CD4-positive, alpha-beta T cell (primary cell): ENCODE results near the gene ELOVL1. TPM values are rescaled to one million over a fixed set of nuclear protein-coding genes. Genes with fewer than 3 reads are reported as not detected.

Experiments used
- ATAC-seq: fragments of 200-7000 bp; cut with Tn5 transposase; one replicate; pipeline ENCODE4 v1.10.0; 2022; ENCODE audit warnings: mild to moderate bottlenecking; ENCODE audit not compliant: poor library complexity
- CTCF ChIA-PET: fragments of 350-600 bp; sonication (Branson Sonifier 250); formaldehyde crosslinking; loops from one replicate; lab custom pipeline; 2021; ENCODE audit warnings: antibody characterized with exemption, inconsistent platforms; lab: Charles Lee
- POLR2A ChIA-PET: fragments of 350-600 bp; sonication (Branson Sonifier 250); formaldehyde crosslinking; loops from one replicate; lab custom pipeline; 2021; ENCODE audit warnings: antibody characterized with exemption, inconsistent platforms; lab: Charles Lee
- DNase-seq, 14 experiments: peaks; one replicate each; pipeline ENCODE4 v3.0.0-alpha.2; 2013 to 2020; ENCODE audit warnings: mixed read lengths in 2 of 14
- H3K27ac ChIP-seq, 2 donors: one replicate each; pipeline versions ENCODE4 v1.5.1 to v1.7.0; 2013; ENCODE audit warnings: low read length in 2 of 2, low read depth in 1 of 2, mild to moderate bottlenecking in 1 of 2
- H3K27me3 ChIP-seq, 2 experiments: 1 replicate in 1 of 2; 2 replicates in 1 of 2; pipeline versions ENCODE4 v1.6.1 to v1.7.0; 2013; ENCODE audit warnings: low read length in 2 of 2, control low read depth in 1 of 2, mild to moderate bottlenecking in 1 of 2, moderate library complexity in 1 of 2; ENCODE audit not compliant: insufficient read depth in 2 of 2, control insufficient read depth in 1 of 2
- H3K36me3 ChIP-seq: one replicate; pipeline ENCODE4 v1.6.1; 2013; ENCODE audit warnings: low read length, control low read depth; ENCODE audit not compliant: insufficient read depth
- H3K4me1 ChIP-seq: one replicate; pipeline ENCODE4 v1.6.1; 2013; ENCODE audit warnings: low read length, control low read depth; ENCODE audit not compliant: insufficient read depth
- H3K4me3 ChIP-seq: one replicate; pipeline ENCODE4 v1.5.1; 2013; ENCODE audit warnings: mild to moderate bottlenecking, low read length, moderate library complexity
- H3K9me3 ChIP-seq, 2 experiments: 1 replicate in 1 of 2; 2 replicates in 1 of 2; pipeline versions ENCODE4 v1.6.1 to v1.7.0; 2013; ENCODE audit warnings: low read length in 2 of 2, mild to moderate bottlenecking in 2 of 2, control low read depth in 1 of 2, moderate library complexity in 1 of 2; ENCODE audit not compliant: control insufficient read depth in 1 of 2, insufficient read depth in 1 of 2
- H3K27ac Mint-ChIP-seq: one replicate; pipeline ENCODE4 v1.8.0; 2020; ENCODE audit warnings: mixed read lengths
- H3K27me3 Mint-ChIP-seq: one replicate; pipeline ENCODE4 v1.8.0; 2021; ENCODE audit warnings: mixed read lengths
- H3K36me3 Mint-ChIP-seq: one replicate; pipeline ENCODE4 v1.8.0; 2021; ENCODE audit warnings: low read depth, mixed read lengths
- H3K4me1 Mint-ChIP-seq: one replicate; pipeline ENCODE4 v1.8.0; 2021; ENCODE audit warnings: low read depth, mixed read lengths
- H3K4me3 Mint-ChIP-seq: one replicate; pipeline ENCODE4 v1.8.0; 2020; ENCODE audit warnings: mild to moderate bottlenecking, mixed read lengths
- H3K9me3 Mint-ChIP-seq: one replicate; pipeline ENCODE4 v1.8.0; 2020; ENCODE audit warnings: mixed read lengths
- intact Hi-C, 2 experiments: fragments of 100-400 bp; cut with DNase I in 1 of 2; cut with micrococcal nuclease in 1 of 2; formaldehyde crosslinking; loops; one replicate each; pipeline versions ENCODE4 v1.15.1 to v1.9.0; 2023 to 2025; cut with DNase I, micrococcal nuclease
- total RNA-seq, 174 experiments: library from RNA in 2 of 174; stranded (reverse) in 2 of 174; gene quantifications; one replicate each; pipeline ENCODE4 v1.2.3 and lab custom pipeline; 2021 to 2026
- TF ChIP-seq, protein P1 (sequence below): fragments of 200-600 bp; IDR thresholded peaks from one replicate; pipeline ENCODE4 v1.8.0; 2022; ENCODE audit warnings: antibody characterized with exemption, mild to moderate bottlenecking

ELOVL1 gene
- total RNA-seq, 2 experiments from 2014 or later, result 28.7 to 31.2 TPM

DNA sequence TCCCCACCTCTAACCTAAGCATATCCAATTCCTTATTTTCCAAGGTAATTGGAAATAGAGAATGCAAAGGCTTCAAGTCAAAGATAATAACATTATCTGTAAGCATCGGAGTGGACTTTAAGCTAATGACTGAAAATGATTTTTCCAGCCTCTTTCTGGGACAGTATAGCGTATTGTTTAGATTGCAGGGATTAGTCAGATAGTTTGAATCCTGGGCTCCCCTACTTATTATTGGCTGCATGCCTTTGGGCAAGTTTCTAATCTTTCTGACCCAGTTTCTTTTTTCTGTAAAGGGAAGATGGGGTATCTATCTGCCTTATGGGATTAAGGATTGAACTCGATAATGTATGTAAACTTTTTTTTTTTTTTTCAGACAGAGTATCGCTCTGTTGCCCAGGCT, 10.6 kb downstream of the ELOVL1 start:
- TF ChIP-seq, protein P1, sequence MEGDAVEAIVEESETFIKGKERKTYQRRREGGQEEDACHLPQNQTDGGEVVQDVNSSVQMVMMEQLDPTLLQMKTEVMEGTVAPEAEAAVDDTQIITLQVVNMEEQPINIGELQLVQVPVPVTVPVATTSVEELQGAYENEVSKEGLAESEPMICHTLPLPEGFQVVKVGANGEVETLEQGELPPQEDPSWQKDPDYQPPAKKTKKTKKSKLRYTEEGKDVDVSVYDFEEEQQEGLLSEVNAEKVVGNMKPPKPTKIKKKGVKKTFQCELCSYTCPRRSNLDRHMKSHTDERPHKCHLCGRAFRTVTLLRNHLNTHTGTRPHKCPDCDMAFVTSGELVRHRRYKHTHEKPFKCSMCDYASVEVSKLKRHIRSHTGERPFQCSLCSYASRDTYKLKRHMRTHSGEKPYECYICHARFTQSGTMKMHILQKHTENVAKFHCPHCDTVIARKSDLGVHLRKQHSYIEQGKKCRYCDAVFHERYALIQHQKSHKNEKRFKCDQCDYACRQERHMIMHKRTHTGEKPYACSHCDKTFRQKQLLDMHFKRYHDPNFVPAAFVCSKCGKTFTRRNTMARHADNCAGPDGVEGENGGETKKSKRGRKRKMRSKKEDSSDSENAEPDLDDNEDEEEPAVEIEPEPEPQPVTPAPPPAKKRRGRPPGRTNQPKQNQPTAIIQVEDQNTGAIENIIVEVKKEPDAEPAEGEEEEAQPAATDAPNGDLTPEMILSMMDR, result no peak
- ChIA-PET CTCF (interaction anchor here (0.9 kb wide), 1 partner anchor 11 kb away, joined by 3 read pairs; no protein-coding TSS in a partner anchor), POLR2A (interaction anchor here (1.4 to 2.6 kb wide), 3 partner anchors 9 to 105 kb away, joined by 3 to 21 read pairs (median 14); partner anchors contain the start of gene ELOVL1)
- H3K36me3 Mint-ChIP-seq, result peaks cover 11% of the 10 kb centered on the region
- H3K36me3 ChIP-seq, result peaks cover 10% of the 10 kb centered on the region
- no peak overlapping the region for H3K27ac Mint-ChIP-seq
- no peaks in the 10 kb centered on the region for H3K9me3 ChIP-seq
- intact Hi-C loops, result loop anchor here in 1 of 2 experiments (5.0 to 10.0 kb wide), 5 partner anchors 185 to 618 kb away; partner anchors contain the start of genes ATP6V0B, B4GALT2, C1orf50 and CFAP57
- no peaks in the 10 kb centered on the region for H3K27me3 Mint-ChIP-seq
- H3K4me3 Mint-ChIP-seq, result peak overlapping the region; percentile 46
- no peaks in the 10 kb centered on the region for H3K9me3 Mint-ChIP-seq
- peaks cover 15% of the 10 kb centered on the region for H3K4me1 ChIP-seq
- ATAC-seq, result no peak
- H3K4me3 ChIP-seq, result no peak overlapping the region
- H3K27ac ChIP-seq, result no peak overlapping the region
- H3K4me1 Mint-ChIP-seq, result peaks cover 26% of the 10 kb centered on the region
- no peaks in the 10 kb centered on the region for H3K27me3 ChIP-seq
- no peak for DNase-seq

DNA sequence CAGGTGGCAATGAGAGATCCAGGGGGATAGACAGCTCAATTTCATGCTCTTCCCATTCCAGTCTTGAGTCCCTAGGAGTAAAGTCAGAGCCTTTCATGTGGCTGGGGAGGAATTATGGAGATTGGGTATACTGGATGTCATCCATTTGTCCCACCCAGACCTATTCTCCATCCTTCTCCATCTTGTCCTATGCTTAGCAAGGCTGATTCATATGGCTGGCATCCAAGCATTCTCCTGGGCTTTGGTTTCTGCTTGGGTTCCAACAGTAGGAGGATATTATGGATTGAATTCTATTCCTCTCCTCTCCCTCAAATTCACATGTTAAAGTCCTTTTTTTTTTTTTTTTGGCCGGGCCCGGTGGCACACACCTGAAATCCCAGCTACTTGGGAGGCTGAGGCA, 12.9 kb downstream of the ELOVL1 start:
- Histone ChIP-seq H3K4me3 (no peak overlapping the region), H3K4me1 (peaks cover 15% of the 10 kb centered on the region), H3K27ac (no peak overlapping the region), H3K9me3 (no peaks in the 10 kb centered on the region), H3K36me3 (no peaks in the 10 kb centered on the region), H3K27me3 (no peaks in the 10 kb centered on the region)
- H3K27ac Mint-ChIP-seq, result no peak overlapping the region
- intact Hi-C loops, result loop anchor here in 1 of 2 experiments (5.0 to 10.0 kb wide), 5 partner anchors 183 to 620 kb away; partner anchors contain the start of genes ATP6V0B, B4GALT2, C1orf50 and CFAP57
- H3K9me3 Mint-ChIP-seq, result no peaks in the 10 kb centered on the region
- ATAC-seq (no peak), DNase-seq (no peak)
- peaks cover 5% of the 10 kb centered on the region for H3K36me3 Mint-ChIP-seq
- POLR2A ChIA-PET, result no interaction called here
- peaks cover 28% of the 10 kb centered on the region for H3K4me1 Mint-ChIP-seq
- CTCF ChIA-PET, result no interaction called here
- no peak overlapping the region for H3K4me3 Mint-ChIP-seq
- no peaks in the 10 kb centered on the region for H3K27me3 Mint-ChIP-seq
- TF ChIP-seq, protein P1, result no peak

DNA sequence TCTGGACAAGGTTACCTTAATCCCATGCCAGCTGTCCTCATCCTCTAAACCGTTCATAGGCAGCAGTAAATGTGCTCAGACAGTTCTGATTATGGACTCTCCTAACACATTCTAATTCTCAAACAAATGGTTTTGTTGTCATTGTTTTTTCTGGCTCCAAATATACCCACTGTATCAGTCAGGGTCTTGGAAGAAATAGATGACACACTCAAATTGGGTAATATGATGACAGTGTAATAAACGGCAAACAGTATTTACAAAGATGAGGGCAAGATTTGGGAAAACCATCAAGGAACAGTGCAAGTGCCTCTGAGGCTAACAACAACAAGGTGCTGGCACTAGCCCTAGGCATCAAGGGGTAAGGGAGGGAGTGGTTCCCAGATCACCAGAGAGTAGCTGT, 13.3 kb downstream of the ELOVL1 start:
- Histone ChIP-seq H3K27me3 (no peaks in the 10 kb centered on the region), H3K27ac (no peak overlapping the region), H3K4me3 (no peak overlapping the region), H3K36me3 (no peaks in the 10 kb centered on the region), H3K4me1 (peaks cover 19% of the 10 kb centered on the region), H3K9me3 (no peaks in the 10 kb centered on the region)
- Mint-ChIP-seq H3K27me3 (no peaks in the 10 kb centered on the region), H3K4me3 (no peak overlapping the region), H3K36me3 (peaks cover 5% of the 10 kb centered on the region), H3K4me1 (peaks cover 28% of the 10 kb centered on the region), H3K27ac (peak overlapping the region; percentile 42), H3K9me3 (no peaks in the 10 kb centered on the region)
- CTCF ChIA-PET, result no interaction called here
- DNase-seq, result no peak
- ATAC-seq, result no peak
- intact Hi-C loops, result loop anchor here in 1 of 2 experiments (10.0 kb wide), 3 partner anchors 510 to 620 kb away; partner anchors contain the start of genes ATP6V0B, B4GALT2, C1orf50 and DPH2
- POLR2A ChIA-PET, result no interaction called here
- TF ChIP-seq, protein P1, result no peak
